Mesendoderm (in vitro differentiated cells): ENCODE data around the gene HAPLN2.

ENCODE experiments used
- DNase-seq: peaks from one replicate; pipeline ENCODE4 v3.0.0; 2013
- H2AK5ac ChIP-seq: 2 replicates; pipeline ENCODE4 v1.6.1; 2013; ENCODE audit warnings: low read length, inconsistent platforms
- H2BK120ac ChIP-seq: 2 replicates; pipeline ENCODE4 v1.6.1; 2013; ENCODE audit warnings: low read depth, mild to moderate bottlenecking, low read length, moderate library complexity, mixed read lengths
- H2BK15ac ChIP-seq: replicated peaks from 2 replicates; pipeline ENCODE4 v1.6.1; 2013; ENCODE audit warnings: low read depth, mild to moderate bottlenecking, moderate library complexity
- H2BK5ac ChIP-seq: 2 replicates; pipeline ENCODE4 v1.6.1; 2013; ENCODE audit warnings: low read length, inconsistent platforms
- H3K18ac ChIP-seq: 2 replicates; pipeline ENCODE4 v1.6.1; 2013; ENCODE audit warnings: mild to moderate bottlenecking, low read length, mixed read lengths
- H3K23ac ChIP-seq: one replicate; pipeline ENCODE4 v1.6.1; 2013; ENCODE audit warnings: low read length
- H3K27ac ChIP-seq: 2 replicates; pipeline ENCODE4 v1.5.1; 2013; ENCODE audit warnings: low read depth, mild to moderate bottlenecking, inconsistent platforms, low read length, moderate library complexity
- H3K27me3 ChIP-seq: 2 replicates; pipeline ENCODE4 v1.6.1; 2013; ENCODE audit warnings: low read length, control low read depth, mild to moderate bottlenecking, inconsistent platforms; ENCODE audit not compliant: insufficient read depth, poor library complexity
- H3K36me3 ChIP-seq: 2 replicates; pipeline ENCODE4 v1.6.1; 2013; ENCODE audit warnings: low read length, inconsistent platforms; ENCODE audit not compliant: control insufficient read depth, insufficient read depth
- H3K4ac ChIP-seq: one replicate; pipeline ENCODE4 v1.6.1; 2013; ENCODE audit warnings: low read depth, mild to moderate bottlenecking, low read length, moderate library complexity
- H3K4me1 ChIP-seq: 2 replicates; pipeline ENCODE4 v1.6.1; 2013; ENCODE audit warnings: low read depth, low read length, inconsistent platforms; ENCODE audit not compliant: control insufficient read depth
- H3K4me2 ChIP-seq: 2 replicates; pipeline ENCODE4 v1.6.1; 2013; ENCODE audit warnings: low read length
- H3K4me3 ChIP-seq: 2 replicates; pipeline ENCODE4 v1.5.1; 2013; ENCODE audit warnings: mild to moderate bottlenecking, low read length
- H3K56ac ChIP-seq: one replicate; pipeline ENCODE4 v1.6.1; 2013; ENCODE audit warnings: low read length
- H3K79me1 ChIP-seq: 2 replicates; pipeline ENCODE4 v1.6.1; 2013; ENCODE audit warnings: low read length, inconsistent platforms
- H3K79me2 ChIP-seq: 2 replicates; pipeline ENCODE4 v1.6.1; 2013; ENCODE audit warnings: mild to moderate bottlenecking, low read length; ENCODE audit not compliant: control insufficient read depth, insufficient read depth
- H3K9ac ChIP-seq: 2 replicates; pipeline ENCODE4 v1.6.1; 2013; ENCODE audit warnings: low read length, inconsistent platforms
- H4K5ac ChIP-seq: one replicate; pipeline ENCODE4 v1.6.1; 2013; ENCODE audit warnings: low read length
- H4K8ac ChIP-seq: one replicate; pipeline ENCODE4 v1.6.1; 2013; ENCODE audit warnings: low read depth, mild to moderate bottlenecking, control low read depth, low read length, moderate library complexity
- WGBS: extraction: QIAGEN DNeasy Blood & Tissue Kit; methylation state at CpG from one replicate; pipeline ENCODE4 v1.1.7; 2013; ENCODE audit warnings: low lambda C conversion rate, missing lambda C conversion rate; ENCODE audit not compliant: insufficient coverage; ENCODE audit errors: extremely low coverage; 5-methylcytosine and 5-hydroxymethylcytosine counted together

Gene HAPLN2

DNA sequence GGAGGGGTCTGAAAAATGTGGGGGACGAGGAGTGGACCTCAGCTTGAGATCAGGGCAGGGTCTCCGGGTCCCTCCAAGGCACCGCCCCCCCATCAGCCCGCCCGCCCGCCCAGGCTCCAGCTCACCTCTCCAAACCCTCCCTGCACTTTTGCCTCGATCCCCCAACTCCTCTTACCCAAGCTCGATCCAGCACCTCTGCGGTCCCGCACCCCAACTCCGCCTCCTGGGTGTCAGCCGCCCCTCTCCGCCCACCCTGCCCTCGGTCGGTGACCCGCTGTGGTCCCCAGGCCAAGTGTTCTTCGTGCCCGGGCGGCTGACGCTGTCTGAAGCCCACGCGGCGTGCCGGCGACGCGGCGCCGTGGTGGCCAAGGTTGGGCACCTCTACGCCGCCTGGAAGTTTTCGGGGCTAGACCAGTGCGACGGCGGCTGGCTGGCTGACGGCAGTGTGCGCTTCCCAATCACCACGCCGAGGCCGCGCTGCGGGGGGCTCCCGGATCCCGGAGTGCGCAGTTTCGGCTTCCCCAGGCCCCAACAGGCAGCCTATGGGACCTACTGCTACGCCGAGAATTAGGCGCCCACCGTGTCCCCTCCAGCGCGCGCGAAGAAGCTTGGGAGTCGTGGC is 5.7 kb downstream of the HAPLN2 start:
- H4K8ac ChIP-seq, result no peak overlapping the region
- H3K4me1 ChIP-seq, result no peaks in the 10 kb centered on the region
- DNase-seq, result no peak
- H2AK5ac ChIP-seq, result no peak overlapping the region
- no peak overlapping the region for H2BK120ac ChIP-seq
- no peak overlapping the region for H3K18ac ChIP-seq
- H3K27ac ChIP-seq, result no peak overlapping the region
- H3K56ac ChIP-seq, result peak overlapping the region; percentile 78
- WGBS, result no CpG with 5 or more reads among the region's 55 CpGs
- H3K79me2 ChIP-seq, result no peaks in the 10 kb centered on the region
- no peak overlapping the region for H3K23ac ChIP-seq
- H2BK15ac ChIP-seq, result no peak overlapping the region
- H3K27me3 ChIP-seq, result peaks cover 21% of the 10 kb centered on the region
- H3K4me3 ChIP-seq, result no peak overlapping the region
- H3K79me1 ChIP-seq, result no peaks in the 10 kb centered on the region
- H3K9ac ChIP-seq, result peak overlapping the region; percentile 66
- H4K5ac ChIP-seq, result no peak overlapping the region
- no peak overlapping the region for H2BK5ac ChIP-seq
- H3K36me3 ChIP-seq, result no peaks in the 10 kb centered on the region
- no peak overlapping the region for H3K4ac ChIP-seq
- peak overlapping the region; percentile 83 for H3K4me2 ChIP-seq

DNA sequence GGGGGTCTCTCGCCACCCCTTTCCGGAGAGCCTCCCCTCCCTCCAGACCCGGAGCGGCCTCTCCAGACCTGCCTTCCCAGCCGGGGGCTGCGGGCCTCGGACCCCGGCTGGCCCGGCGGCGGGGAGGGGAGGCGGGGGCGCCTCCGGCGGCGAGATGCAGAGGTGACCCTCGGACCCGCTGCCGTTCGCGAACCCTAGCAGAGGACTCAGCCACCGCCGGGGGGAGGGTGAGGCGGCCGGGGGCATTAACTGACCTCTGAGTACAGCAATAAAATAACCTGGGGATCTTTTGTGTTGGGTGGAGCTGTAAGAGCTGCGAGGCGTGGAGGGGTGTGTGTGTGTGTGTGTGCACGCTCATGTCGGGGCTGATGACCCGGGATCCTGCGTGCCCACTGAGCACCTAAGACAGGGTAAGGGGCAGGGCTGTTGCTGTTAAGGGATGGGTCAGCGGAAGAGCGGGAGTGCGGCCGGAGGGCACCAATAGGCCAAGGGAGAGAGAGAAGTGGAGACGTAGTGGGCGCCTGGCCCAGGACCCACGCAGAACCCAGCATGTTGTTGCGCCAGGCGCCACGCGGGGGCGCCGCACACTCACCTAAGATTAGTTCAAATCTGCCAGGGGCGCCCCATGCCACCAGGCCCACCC is 6.3 kb downstream of the HAPLN2 start:
- no peaks in the 10 kb centered on the region for H3K36me3 ChIP-seq
- H4K5ac ChIP-seq, result no peak overlapping the region
- no peaks in the 10 kb centered on the region for H3K79me2 ChIP-seq
- H3K27ac ChIP-seq, result no peak overlapping the region
- no peak overlapping the region for H2AK5ac ChIP-seq
- H4K8ac ChIP-seq, result no peak overlapping the region
- no peaks in the 10 kb centered on the region for H3K79me1 ChIP-seq
- H3K23ac ChIP-seq, result no peak overlapping the region
- no peak overlapping the region for H3K4me3 ChIP-seq
- no peaks in the 10 kb centered on the region for H3K4me1 ChIP-seq
- H3K4ac ChIP-seq, result no peak overlapping the region
- peaks cover 20% of the 10 kb centered on the region for H3K27me3 ChIP-seq
- no peak overlapping the region for H2BK15ac ChIP-seq
- peak overlapping the region; percentile 71 for H3K4me2 ChIP-seq
- DNase-seq, result peak; percentile 40
- H2BK5ac ChIP-seq, result no peak overlapping the region
- WGBS, result no CpG with 5 or more reads among the region's 45 CpGs
- no peak overlapping the region for H2BK120ac ChIP-seq
- peak overlapping the region; percentile 45 for H3K56ac ChIP-seq
- H3K18ac ChIP-seq, result no peak overlapping the region
- no peak overlapping the region for H3K9ac ChIP-seq

- H3K4me1 ChIP-seq, result no peaks in the 10 kb centered on the region
- H2BK15ac ChIP-seq, result no peak overlapping the region
- no peak overlapping the region for H3K23ac ChIP-seq
- no peaks in the 10 kb centered on the region for H3K36me3 ChIP-seq
- H4K5ac ChIP-seq, result no peak overlapping the region
- H2BK120ac ChIP-seq, result no peak overlapping the region
- H3K18ac ChIP-seq, result no peak overlapping the region
- H2AK5ac ChIP-seq, result no peak overlapping the region
- no peak overlapping the region for H3K56ac ChIP-seq
- H3K27me3 ChIP-seq, result peaks cover 19% of the 10 kb centered on the region
- H3K4me2 ChIP-seq, result no peak overlapping the region
- H3K27ac ChIP-seq, result no peak overlapping the region
- H4K8ac ChIP-seq, result no peak overlapping the region
- no peak overlapping the region for H3K4me3 ChIP-seq
- DNase-seq, result no peak
- H3K79me2 ChIP-seq, result no peaks in the 10 kb centered on the region
- H3K79me1 ChIP-seq, result no peaks in the 10 kb centered on the region
- H3K9ac ChIP-seq, result no peak overlapping the region
- no CpG with 5 or more reads among the region's 4 CpGs for WGBS
- H2BK5ac ChIP-seq, result no peak overlapping the region
- no peak overlapping the region for H3K4ac ChIP-seq
Measured at GRCh38 chr1:156626079-156626438, 6.8 kb downstream of the HAPLN2 start.

- Histone ChIP-seq H3K27ac (no peak overlapping the region), H2BK120ac (no peak overlapping the region), H3K56ac (no peak overlapping the region), H3K79me1 (no peaks in the 10 kb centered on the region), H3K27me3 (peaks cover 19% of the 10 kb centered on the region), H4K5ac (no peak overlapping the region), H3K79me2 (no peaks in the 10 kb centered on the region), H3K4me1 (no peaks in the 10 kb centered on the region), H4K8ac (no peak overlapping the region), H3K18ac (no peak overlapping the region), H3K36me3 (no peaks in the 10 kb centered on the region), H3K23ac (no peak overlapping the region), H3K4me3 (no peak overlapping the region), H2BK5ac (no peak overlapping the region), H2BK15ac (no peak overlapping the region), H2AK5ac (no peak overlapping the region), H3K4me2 (no peak overlapping the region), H3K9ac (no peak overlapping the region), H3K4ac (no peak overlapping the region)
- no CpG with 5 or more reads among the region's 2 CpGs for WGBS
- peak; percentile 61 for DNase-seq
Measured at GRCh38 chr1:156627313-156627880, 8.2 kb downstream of the HAPLN2 start.

GRCh38 chr1:156629823-156630449 is 10.7 kb downstream of the HAPLN2 start:
- H3K4me2 ChIP-seq, result no peak overlapping the region
- no peak overlapping the region for H3K4ac ChIP-seq
- no peak overlapping the region for H3K23ac ChIP-seq
- no peaks in the 10 kb centered on the region for H3K4me1 ChIP-seq
- no peak overlapping the region for H2BK120ac ChIP-seq
- no peak for DNase-seq
- no CpG with 5 or more reads among the region's 8 CpGs for whole genome bisulfite sequencing
- H3K79me2 ChIP-seq, result no peaks in the 10 kb centered on the region
- no peak overlapping the region for H4K8ac ChIP-seq
- H2BK15ac ChIP-seq, result no peak overlapping the region
- H3K27ac ChIP-seq, result no peak overlapping the region
- no peak overlapping the region for H2BK5ac ChIP-seq
- no peak overlapping the region for H3K4me3 ChIP-seq
- H3K36me3 ChIP-seq, result no peaks in the 10 kb centered on the region
- no peak overlapping the region for H3K9ac ChIP-seq
- H3K27me3 ChIP-seq, result peaks cover 6% of the 10 kb centered on the region
- H3K79me1 ChIP-seq, result no peaks in the 10 kb centered on the region
- no peak overlapping the region for H3K18ac ChIP-seq
- no peak overlapping the region for H3K56ac ChIP-seq
- H2AK5ac ChIP-seq, result no peak overlapping the region
- H4K5ac ChIP-seq, result no peak overlapping the region
